HG03565 (cell line): ENCODE measurements around the gene CPT1C.

ENCODE experiments used
- ATAC-seq: cut with Tn5 transposase; IDR thresholded peaks from one replicate; pipeline ENCODE4 v1.9.1; 2021; ENCODE audit warnings: mild to moderate bottlenecking, moderate library complexity; ENCODE audit not compliant: unreplicated experiment

The CPT1C gene

GRCh38 chr19:49660338-49660961, 30.5 kb upstream of the CPT1C start:
- ATAC-seq, result no peak

DNA sequence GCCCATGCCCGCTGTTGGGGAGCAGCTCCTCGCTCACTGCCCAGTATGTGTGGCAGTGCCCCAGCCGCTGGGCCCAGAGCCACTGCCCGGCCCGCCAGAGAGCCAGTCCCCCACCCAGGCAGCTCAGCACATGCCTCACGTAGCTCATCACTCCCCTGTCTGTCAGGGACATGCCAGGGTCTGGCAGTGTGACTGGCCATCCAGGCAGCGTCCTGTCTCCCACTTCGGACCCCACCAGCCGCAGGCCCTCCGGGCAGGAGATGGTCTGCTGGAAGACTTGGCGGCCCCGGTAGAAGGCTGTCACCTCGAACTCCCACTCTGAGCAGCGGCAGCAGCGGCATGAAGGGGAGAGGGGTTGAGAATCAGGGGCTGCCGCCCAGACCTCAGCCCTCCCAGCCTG, 28.9 kb upstream of the CPT1C start:
- ATAC-seq, result no peak

- no peak for ATAC-seq
These were observed 27.7 kb upstream of the CPT1C start for GRCh38 chr19:49663224-49663623.

DNA sequence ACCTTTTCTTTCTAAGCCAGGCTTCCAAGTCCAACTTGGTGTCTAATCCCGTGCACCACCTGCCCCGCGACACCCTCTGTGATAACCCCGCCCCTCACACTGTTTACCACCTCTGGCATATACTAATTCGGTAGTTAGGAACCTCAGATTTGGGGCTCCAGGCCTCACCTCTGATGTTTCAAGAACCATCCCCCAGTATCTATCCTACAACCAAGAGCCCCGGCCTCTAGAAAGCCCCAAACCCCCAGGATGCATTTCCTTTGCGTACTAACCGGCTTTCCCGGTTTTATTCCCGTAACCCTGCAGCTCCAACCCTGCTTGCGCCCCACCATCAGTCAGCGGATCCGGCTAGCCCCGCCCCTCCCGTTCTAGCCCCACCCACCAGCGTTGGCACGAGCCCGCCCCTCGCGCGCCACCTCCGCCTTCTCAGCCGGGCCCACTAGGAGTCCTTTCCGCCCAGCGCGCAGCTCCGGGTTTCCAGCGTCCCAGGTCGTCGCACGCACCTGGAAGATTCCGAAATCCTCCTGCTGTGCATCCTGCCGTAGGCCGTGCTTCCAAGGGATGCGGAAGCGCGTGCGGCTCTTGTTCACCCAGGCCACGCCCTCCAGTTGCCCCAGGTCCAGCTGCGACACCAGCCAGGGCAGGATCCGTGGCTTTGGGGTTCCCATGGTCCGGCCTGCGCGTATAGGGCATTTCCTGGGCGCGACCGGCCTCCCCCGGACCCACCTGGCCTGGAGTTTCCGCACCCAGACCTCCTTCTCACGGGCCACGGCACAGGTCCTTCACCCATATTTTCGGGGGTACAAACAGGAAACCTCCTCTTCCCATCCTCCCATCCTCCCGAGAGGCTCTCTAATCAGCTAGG, 26.5 kb upstream of the CPT1C start:
- ATAC-seq, result no peak

DNA sequence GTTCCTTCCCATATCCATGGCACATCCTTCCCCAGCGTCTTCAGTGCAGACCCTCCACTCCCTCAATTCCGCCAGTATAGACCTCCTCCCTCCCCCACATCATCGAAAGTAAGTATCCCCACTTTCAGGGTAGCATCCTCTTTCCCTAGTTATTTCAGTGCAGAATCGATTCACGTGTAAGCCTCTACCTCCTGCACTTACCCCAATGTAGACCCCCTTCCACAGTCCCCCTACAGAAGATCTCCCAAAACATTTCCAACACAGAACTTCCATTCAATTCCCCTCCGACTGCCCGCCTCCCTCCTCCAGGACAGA, 25.9 kb upstream of the CPT1C start:
- no peak for ATAC-seq

DNA sequence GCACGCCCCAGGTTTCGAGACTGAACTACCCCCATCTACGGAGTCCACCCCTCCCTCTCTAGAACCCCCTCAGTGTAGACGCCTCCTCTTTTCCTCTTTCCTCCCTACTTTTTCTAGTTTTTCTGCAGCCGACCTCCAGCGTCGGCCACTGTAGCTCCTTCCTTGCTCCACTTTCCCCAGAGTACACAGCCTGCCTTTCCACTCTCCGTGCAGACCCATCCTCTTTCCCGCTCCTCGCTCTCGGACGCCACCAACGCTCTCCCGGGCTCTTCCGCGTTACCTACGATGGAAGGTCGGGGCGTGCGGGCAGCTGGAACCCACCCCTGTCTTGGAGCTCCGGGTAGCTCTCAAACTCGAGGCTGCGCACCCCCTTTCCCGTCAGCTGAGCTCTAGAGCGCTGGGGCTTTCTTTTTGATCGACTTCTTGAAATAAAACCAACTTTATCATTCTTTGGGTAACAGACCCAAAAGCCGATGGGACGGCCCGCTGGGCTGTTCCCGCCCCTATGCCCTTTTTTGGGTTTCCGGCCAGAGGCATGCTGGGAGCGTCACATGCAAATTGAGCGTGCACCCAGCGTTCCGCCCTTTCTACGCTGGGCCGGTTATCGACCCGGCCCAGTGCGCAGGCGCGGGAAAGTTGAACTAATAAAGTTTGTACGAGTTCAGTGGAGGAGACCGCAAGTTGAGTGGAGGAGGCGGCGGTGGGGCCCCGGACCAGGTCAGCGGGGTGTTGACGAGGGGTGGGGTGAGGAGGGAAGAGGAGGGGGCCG, 25.4 kb upstream of the CPT1C start, which contains the start of the genes BCL2L12 and IRF3:
BCL2L12 (plus strand) TSS at position 583 of the 769 bp plus-strand sequence. CDS start 760 bp downstream, outside the sequence.
IRF3 (minus strand) TSS at position 507 of the 769 bp plus-strand sequence. CDS start 1,019 bp downstream, outside the sequence.
- peak; percentile 78 for ATAC-seq

DNA sequence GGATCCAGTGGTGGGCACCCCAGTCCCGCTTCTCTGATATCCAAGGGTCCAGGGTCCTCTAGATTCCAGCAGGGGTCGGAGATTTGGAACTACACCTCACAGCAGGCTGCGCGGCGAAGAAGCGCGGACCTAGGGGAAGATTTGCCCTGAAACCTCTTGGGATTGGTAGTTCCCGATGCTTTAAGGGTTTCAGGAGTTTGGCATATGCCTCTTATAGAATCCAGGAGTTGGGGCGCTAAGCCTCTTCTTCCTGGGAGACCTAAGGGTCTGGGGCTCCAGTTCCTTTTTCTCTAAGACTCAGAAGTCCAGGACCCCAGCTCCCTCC, 24.8 kb upstream of the CPT1C start:
- no peak for ATAC-seq

DNA sequence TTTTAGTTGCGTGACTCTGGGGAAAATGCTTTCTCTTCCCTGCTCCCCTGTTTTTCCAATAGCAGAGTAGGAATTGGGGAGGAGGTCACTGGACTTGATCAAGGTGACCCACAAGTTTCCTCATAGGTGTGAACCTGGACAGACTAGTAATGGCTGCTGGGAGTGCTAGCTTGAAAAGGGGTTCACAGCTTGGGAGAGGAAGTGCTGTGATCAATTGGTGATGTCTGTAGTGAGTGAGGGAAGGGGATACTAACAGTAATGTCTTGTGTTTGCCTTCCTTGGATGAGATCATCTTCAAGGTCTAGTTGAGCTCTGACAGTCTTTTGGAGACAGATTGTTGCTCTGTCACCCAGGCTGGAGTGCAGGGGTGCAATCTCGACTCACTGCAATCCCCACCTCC, 23.4 kb upstream of the CPT1C start:
- ATAC-seq, result no peak

- no peak for ATAC-seq
These were observed 21.4 kb upstream of the CPT1C start for GRCh38 chr19:49669516-49669915.

GRCh38 chr19:49672131-49672919, 18.6 kb upstream of the CPT1C start:
- ATAC-seq, result no peak

- ATAC-seq, result no peak
These were observed 14.7 kb upstream of the CPT1C start for GRCh38 chr19:49676136-49676783.

DNA sequence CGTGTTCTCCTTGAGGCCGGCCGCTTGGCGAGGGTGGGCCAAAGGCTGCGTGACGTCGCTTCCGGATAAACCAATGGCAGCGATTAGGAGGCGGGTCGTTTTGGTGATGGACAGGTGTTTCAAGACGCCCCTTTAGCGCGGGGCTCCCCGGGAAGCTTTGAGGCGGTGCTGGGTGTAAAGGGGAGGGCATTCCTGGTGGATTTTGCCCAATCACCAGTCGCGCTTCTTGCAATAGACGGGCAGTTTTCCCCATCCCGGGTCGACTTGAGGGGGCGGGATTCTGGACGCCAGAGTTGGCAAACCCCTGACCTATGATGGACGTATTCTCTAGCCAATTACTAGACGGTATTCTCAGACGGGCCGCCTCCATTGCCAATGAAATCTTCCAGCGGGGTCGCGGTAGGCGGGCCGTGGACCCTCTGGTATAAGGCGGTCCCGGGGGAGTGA, 14.1 kb upstream of the CPT1C start:
- peak; percentile 63 for ATAC-seq

DNA sequence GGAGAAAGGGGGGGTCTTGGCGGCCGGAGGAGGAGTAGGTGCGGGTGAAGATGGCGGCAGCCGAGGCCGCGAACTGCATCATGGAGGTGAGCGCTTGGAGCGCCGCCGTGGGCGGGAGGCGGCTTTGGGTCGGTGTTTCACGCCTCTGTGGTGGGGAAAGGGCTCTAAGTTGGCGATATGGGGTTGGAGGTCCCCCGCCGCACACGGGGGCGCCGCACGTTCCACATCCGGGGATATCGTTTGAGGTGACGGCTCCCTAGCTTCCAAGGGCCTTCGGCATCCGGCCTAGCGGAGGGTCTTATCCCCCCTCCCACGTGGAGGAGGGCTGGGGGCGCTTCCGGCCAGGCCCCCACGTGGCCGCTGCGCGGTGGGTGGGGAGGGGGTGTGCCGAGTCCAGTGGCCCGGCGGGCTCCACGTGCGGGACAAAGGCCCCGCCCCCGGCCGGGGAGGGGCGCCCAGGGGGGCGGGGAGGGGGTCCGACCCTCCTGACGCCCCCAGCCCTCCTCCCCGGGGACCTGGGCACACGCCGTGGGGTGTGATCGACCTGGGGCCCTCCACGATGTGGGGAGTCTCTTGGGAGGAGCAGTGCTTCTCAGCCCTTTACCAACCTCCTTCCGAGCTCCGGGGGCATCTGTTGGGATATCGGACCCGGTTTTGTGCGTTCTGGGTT, 13.6 kb upstream of the CPT1C start, which contains the start of gene PRMT1:
PRMT1 (plus strand) TSS at position 41 of the 670 bp plus-strand sequence; CDS start at position 51, 10 bp downstream.
- no peak for ATAC-seq

GRCh38 chr19:49677901-49678674, 12.8 kb upstream of the CPT1C start:
- ATAC-seq, result no peak

- ATAC-seq, result no peak
These were observed 11.7 kb upstream of the CPT1C start for GRCh38 chr19:49678985-49679770.

GRCh38 chr19:49679771-49680413, 11.0 kb upstream of the CPT1C start:
- no peak for ATAC-seq
